SK-N-SH (cell line): Measurements from ENCODE around the gene ZNF503.

Source experiments
- ELF1 ChIP-seq: IDR thresholded peaks from 2 replicates; pipeline ENCODE4 v1.4.0; 2012
- EP300 ChIP-seq, 2 experiments: IDR thresholded peaks; 2 replicates each; pipeline versions ENCODE4 v1.4.0 to v1.6.1; 2012; ENCODE audit warnings: borderline replicate concordance in 1 of 2, low read depth in 1 of 2, low read length in 1 of 2
- RAD21 ChIP-seq: IDR thresholded peaks from 2 replicates; pipeline ENCODE4 v1.6.1; 2012; ENCODE audit warnings: mild to moderate bottlenecking, low read length
- RCOR1 ChIP-seq: fragments of 150-350 bp; IDR thresholded peaks from 2 replicates; pipeline ENCODE4 v1.6.1; 2017; ENCODE audit warnings: antibody characterized with exemption, low read length
- SIN3A ChIP-seq: IDR thresholded peaks from 2 replicates; pipeline ENCODE4 v1.6.1; 2012; ENCODE audit warnings: low read depth, mild to moderate bottlenecking, low read length, moderate library complexity, borderline replicate concordance
- SMC3 ChIP-seq: IDR thresholded peaks from 2 replicates; pipeline ENCODE4 v1.6.1; 2012; ENCODE audit warnings: low read depth, low read length, improper control_type of control experiment
- YY1 ChIP-seq: IDR thresholded peaks from 2 replicates; pipeline ENCODE4 v1.4.0; 2012; ENCODE audit warnings: low read depth, mild to moderate bottlenecking
- TF ChIP-seq, protein P1 (sequence below): fragments of 150-350 bp; IDR thresholded peaks from 2 replicates; pipeline ENCODE4 v1.6.1; 2017; ENCODE audit warnings: antibody characterized with exemption, low read length, low read depth, borderline replicate concordance
- TF ChIP-seq, protein P2 (sequence below): fragments of 200-600 bp; sonication (generic); IDR thresholded peaks from 2 replicates; pipeline ENCODE4 v1.6.1; 2017; ENCODE audit warnings: antibody characterized with exemption, mild to moderate bottlenecking, moderate library complexity

DNA sequence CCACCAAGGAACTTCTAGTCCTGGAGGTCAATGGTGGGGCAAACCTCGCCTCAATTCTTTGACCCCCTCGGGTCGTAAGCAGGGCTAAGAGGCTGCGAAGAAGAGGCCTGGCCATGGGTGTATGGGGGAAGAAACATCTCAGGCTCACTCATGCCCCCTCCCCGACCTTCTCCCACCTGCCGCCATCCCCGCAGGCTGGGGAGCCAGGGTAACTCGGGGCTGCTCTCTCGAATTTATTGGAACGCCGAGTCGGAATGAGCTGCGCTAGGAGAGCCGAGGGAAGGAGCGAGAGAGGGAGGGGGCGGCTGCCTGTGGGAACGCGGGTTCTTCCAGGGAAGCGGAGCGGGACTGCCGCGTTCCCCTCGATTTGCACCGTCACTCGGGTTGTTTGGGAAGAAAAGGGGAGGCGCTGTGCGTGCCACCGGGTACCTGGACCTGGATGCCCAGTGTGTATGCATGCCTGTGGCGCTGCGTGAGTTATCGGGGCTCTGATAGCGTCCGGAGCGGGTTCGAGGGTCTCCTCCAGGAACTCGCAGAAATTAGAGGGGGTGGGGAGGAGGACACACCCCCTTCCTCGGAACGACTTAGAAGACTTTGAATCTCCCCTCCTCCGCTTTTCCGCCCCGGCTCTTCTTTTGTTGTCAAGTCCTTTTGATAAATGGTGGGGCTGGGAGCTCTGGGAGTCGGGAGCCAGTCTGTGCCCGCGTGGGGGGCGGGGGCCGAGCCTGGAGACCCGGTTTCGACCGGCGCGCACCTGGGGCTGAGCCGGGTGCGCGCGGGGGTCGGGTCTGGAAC lies 1.8 kb upstream of the ZNF503 start:
- TF ChIP-seq, protein P1, sequence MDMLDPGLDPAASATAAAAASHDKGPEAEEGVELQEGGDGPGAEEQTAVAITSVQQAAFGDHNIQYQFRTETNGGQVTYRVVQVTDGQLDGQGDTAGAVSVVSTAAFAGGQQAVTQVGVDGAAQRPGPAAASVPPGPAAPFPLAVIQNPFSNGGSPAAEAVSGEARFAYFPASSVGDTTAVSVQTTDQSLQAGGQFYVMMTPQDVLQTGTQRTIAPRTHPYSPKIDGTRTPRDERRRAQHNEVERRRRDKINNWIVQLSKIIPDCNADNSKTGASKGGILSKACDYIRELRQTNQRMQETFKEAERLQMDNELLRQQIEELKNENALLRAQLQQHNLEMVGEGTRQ, result no peak
- no peak for TF ChIP-seq ELF1
- no peak for TF ChIP-seq YY1
- TF ChIP-seq, protein P2, sequence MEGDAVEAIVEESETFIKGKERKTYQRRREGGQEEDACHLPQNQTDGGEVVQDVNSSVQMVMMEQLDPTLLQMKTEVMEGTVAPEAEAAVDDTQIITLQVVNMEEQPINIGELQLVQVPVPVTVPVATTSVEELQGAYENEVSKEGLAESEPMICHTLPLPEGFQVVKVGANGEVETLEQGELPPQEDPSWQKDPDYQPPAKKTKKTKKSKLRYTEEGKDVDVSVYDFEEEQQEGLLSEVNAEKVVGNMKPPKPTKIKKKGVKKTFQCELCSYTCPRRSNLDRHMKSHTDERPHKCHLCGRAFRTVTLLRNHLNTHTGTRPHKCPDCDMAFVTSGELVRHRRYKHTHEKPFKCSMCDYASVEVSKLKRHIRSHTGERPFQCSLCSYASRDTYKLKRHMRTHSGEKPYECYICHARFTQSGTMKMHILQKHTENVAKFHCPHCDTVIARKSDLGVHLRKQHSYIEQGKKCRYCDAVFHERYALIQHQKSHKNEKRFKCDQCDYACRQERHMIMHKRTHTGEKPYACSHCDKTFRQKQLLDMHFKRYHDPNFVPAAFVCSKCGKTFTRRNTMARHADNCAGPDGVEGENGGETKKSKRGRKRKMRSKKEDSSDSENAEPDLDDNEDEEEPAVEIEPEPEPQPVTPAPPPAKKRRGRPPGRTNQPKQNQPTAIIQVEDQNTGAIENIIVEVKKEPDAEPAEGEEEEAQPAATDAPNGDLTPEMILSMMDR, result no peak
- TF ChIP-seq RCOR1, result no peak
- 0 out of 2 replicates have a peak, but pooled peaks have one; percentile 6 for TF ChIP-seq RAD21
- TF ChIP-seq EP300 (IDR thresholded peaks at IDR 0.05; ENCODE audit: borderline replicate concordance in 1 of 2, low read depth in 1 of 2, low read length in 1 of 2), result no peak
- TF ChIP-seq SMC3, result no peak
- peak; percentile 16; the same call in 1 of the 2 replicates for TF ChIP-seq SIN3A
